Raji (cell line): ENCODE data around the gene GON4L.

Experiments used
- POLR2A ChIP-seq: IDR thresholded peaks from 2 replicates; pipeline ENCODE4 v1.6.1; 2011; ENCODE audit warnings: low read depth, low read length, control low read depth; ENCODE audit not compliant: insufficient read depth

Gene GON4L

GRCh38 chr1:155717041-155717440, 140.0 kb downstream of the GON4L start:
- TF ChIP-seq POLR2A: no peak

GRCh38 chr1:155715777-155716176, 141.2 kb downstream of the GON4L start:
- no peak for TF ChIP-seq POLR2A

- TF ChIP-seq POLR2A: no peak
Observed at GRCh38 chr1:155713075-155713474, 143.9 kb downstream of the GON4L start.

GRCh38 chr1:155709391-155709790, 147.6 kb downstream of the GON4L start:
- no peak for TF ChIP-seq POLR2A

GRCh38 chr1:155706139-155706538, 150.9 kb downstream of the GON4L start:
- no peak for TF ChIP-seq POLR2A

- no peak for TF ChIP-seq POLR2A
Observed at GRCh38 chr1:155703216-155703615, 153.8 kb downstream of the GON4L start.
